OCI-LY7 (cell line): ENCODE results near the gene GATAD2A. TPM values are rescaled to one million over a fixed set of nuclear protein-coding genes. Genes with fewer than 3 reads are reported as not detected.
"Not testable (repeated sequence)": the region's sequence is repeated elsewhere in the genome, so short reads cannot be mapped to it uniquely, and the experiment has no call there.

ENCODE experiments used
- BruUV-seq: library from RNA; stranded (reverse); fragments of 400-500 nt; replicated peaks from 2 replicates; lab custom pipeline; 2021; lab: Mats Ljungman, UMichigan
- CTCF ChIA-PET: fragments of 300-600 bp; sonication (Branson Sonifier 250); formaldehyde crosslinking; loops from one replicate; lab custom pipeline; 2022; ENCODE audit warnings: antibody characterized with exemption; ENCODE audit not compliant: unreplicated experiment; lab: Charles Lee
- POLR2A ChIA-PET: fragments of 300-600 bp; sonication (Branson Sonifier 250); formaldehyde crosslinking; loops from one replicate; lab custom pipeline; 2022; ENCODE audit warnings: antibody characterized with exemption; lab: Charles Lee
- DNase-seq: peaks from one replicate; pipeline ENCODE4 v3.0.0-alpha.2; 2015; ENCODE audit warnings: low spot score
- H2AFZ ChIP-seq: fragments of 200-600 bp; sonication (generic), shearing (Covaris generic); 2 replicates; pipeline ENCODE4 v1.6.1; 2014; ENCODE audit warnings: mild to moderate bottlenecking, antibody characterized with exemption, low read length, moderate library complexity
- H3K27ac ChIP-seq: fragments of 200-600 bp; sonication (generic); 2 replicates; pipeline ENCODE4 v1.5.1; 2014; ENCODE audit warnings: mixed run types, low read depth, mild to moderate bottlenecking, moderate library complexity, low read length, inconsistent platforms; ENCODE audit not compliant: poor library complexity, severe bottlenecking
- H3K36me3 ChIP-seq: fragments of 200-600 bp; sonication (generic); 2 replicates; pipeline ENCODE4 v1.6.1; 2014; ENCODE audit warnings: mild to moderate bottlenecking, antibody characterized with exemption, low read length, moderate library complexity, mixed read lengths; ENCODE audit not compliant: insufficient read depth
- H3K4me1 ChIP-seq: fragments of 200-600 bp; sonication (generic); 2 replicates; pipeline ENCODE4 v1.5.1; 2014; ENCODE audit warnings: mild to moderate bottlenecking, low read length; ENCODE audit not compliant: insufficient read depth, poor library complexity, severe bottlenecking
- H3K4me2 ChIP-seq: fragments of 200-600 bp; sonication (generic); 2 replicates; pipeline ENCODE4 v1.6.1; 2014; ENCODE audit warnings: mild to moderate bottlenecking, low read length
- H3K4me3 ChIP-seq: fragments of 200-600 bp; sonication (generic); 2 replicates; pipeline ENCODE4 v1.5.1; 2014; ENCODE audit warnings: mild to moderate bottlenecking, low read depth, low read length; ENCODE audit not compliant: poor library complexity, severe bottlenecking
- H3K79me2 ChIP-seq: fragments of 200-600 bp; sonication (generic); 2 replicates; pipeline ENCODE4 v1.6.1; 2016; ENCODE audit warnings: low read depth, mild to moderate bottlenecking, low read length, moderate library complexity, mixed read lengths; ENCODE audit not compliant: insufficient read depth
- H3K9me2 ChIP-seq: fragments of 200-600 bp; sonication (generic); 2 replicates; pipeline ENCODE4 v1.6.1; 2016; ENCODE audit warnings: mild to moderate bottlenecking, low read length, mixed read lengths; ENCODE audit not compliant: insufficient read depth
- H3K9me3 ChIP-seq: fragments of 200-600 bp; sonication (generic); 2 replicates; pipeline ENCODE4 v1.6.1; 2014; ENCODE audit warnings: mild to moderate bottlenecking, mixed run types, low read length, mixed read lengths
- H4K20me1 ChIP-seq: fragments of 200-600 bp; sonication (generic); 2 replicates; pipeline ENCODE4 v1.6.1; 2014; ENCODE audit warnings: mild to moderate bottlenecking, antibody characterized with exemption, low read length, moderate library complexity, mixed read lengths; ENCODE audit not compliant: insufficient read depth
- CTCF ChIP-seq: fragments of 200-600 bp; sonication (generic); conservative IDR thresholded peaks from 2 replicates; pipeline ENCODE4 v1.5.1; 2014; ENCODE audit warnings: mild to moderate bottlenecking, antibody characterized with exemption, low read length, moderate library complexity, mixed read lengths
- EZH2phosphoT487 ChIP-seq: fragments of 200-600 bp; sonication (generic); IDR thresholded peaks from 2 replicates; pipeline ENCODE4 v1.6.1; 2018; ENCODE audit warnings: low read depth, borderline replicate concordance, mild to moderate bottlenecking, mixed run types, antibody characterized with exemption, low read length, moderate library complexity, mixed read lengths
- intact Hi-C: fragments of 100-400 bp; cut with micrococcal nuclease; formaldehyde crosslinking; loops from one replicate; pipeline ENCODE4 v1.10.0; 2022; ENCODE audit not compliant: unreplicated experiment
- total RNA-seq, 2 experiments: library from RNA; depleted of rRNA in 1 of 2; stranded (reverse); fragments of >200 nt in 1 of 2; shearing (Covaris generic) in 1 of 2; gene quantifications; 2 replicates each; pipeline ENCODE4 v1.2.3, GENCODE V29; 2014 to 2022

GATAD2A gene
- total RNA-seq, 2 experiments from 2014 or later = 62.8 to 156 TPM

GRCh38 chr19:19470579-19470978, 65.1 kb downstream of the GATAD2A start:
- CTCF ChIA-PET = no interaction called here
- Histone ChIP-seq H3K9me3 (peaks cover 25% of the 10 kb centered on the region), H3K4me2 (no peak overlapping the region), H4K20me1 (no peaks in the 10 kb centered on the region), H3K9me2 (no peaks in the 10 kb centered on the region), H3K79me2 (peaks cover 36% of the 10 kb centered on the region), H3K36me3 (peaks cover 87% of the 10 kb centered on the region), H3K4me1 (peaks cover 13% of the 10 kb centered on the region), H2AFZ (no peak overlapping the region), H3K4me3 (no peak overlapping the region), H3K27ac (no peak overlapping the region)
- no peak for TF ChIP-seq EZH2phosphoT487
- TF ChIP-seq CTCF = no peak
- no TSS peak for BruUV-seq
- intact Hi-C loops = loop anchor here (10.0 kb wide), 1 partner anchor 66 kb away; the partner anchor contains the start of gene GATAD2A
- POLR2A ChIA-PET = interaction anchor here (0.6 kb wide), 1 partner anchor 96 kb away, joined by 3 read pairs; no protein-coding TSS in a partner anchor
- DNase-seq = no peak

GRCh38 chr19:19471682-19472081, 66.2 kb downstream of the GATAD2A start:
- DNase-seq = peak; percentile 20
- Histone ChIP-seq H3K9me3 (peaks cover 25% of the 10 kb centered on the region), H4K20me1 (no peaks in the 10 kb centered on the region; the same call in 1 of the 2 replicates), H2AFZ (no peak overlapping the region), H3K4me1 (peaks cover 13% of the 10 kb centered on the region), H3K4me3 (no peak overlapping the region), H3K27ac (no peak overlapping the region), H3K79me2 (peaks cover 36% of the 10 kb centered on the region), H3K9me2 (no peaks in the 10 kb centered on the region), H3K4me2 (peak overlapping the region; percentile 13; the same call in 1 of the 2 replicates), H3K36me3 (peaks cover 87% of the 10 kb centered on the region)
- TF ChIP-seq CTCF (no peak), EZH2phosphoT487 (no peak)
- intact Hi-C loops = loop anchor here (10.0 kb wide), 1 partner anchor 67 kb away; the partner anchor contains the start of gene GATAD2A
- BruUV-seq = no TSS peak
- CTCF ChIA-PET = interaction anchor here (0.6 kb wide), 1 partner anchor 102 kb away, joined by 3 read pairs; no protein-coding TSS in a partner anchor
- POLR2A ChIA-PET = interaction anchor here (0.6 kb wide), 1 partner anchor 262 kb away, joined by 3 read pairs; no protein-coding TSS in a partner anchor

DNA sequence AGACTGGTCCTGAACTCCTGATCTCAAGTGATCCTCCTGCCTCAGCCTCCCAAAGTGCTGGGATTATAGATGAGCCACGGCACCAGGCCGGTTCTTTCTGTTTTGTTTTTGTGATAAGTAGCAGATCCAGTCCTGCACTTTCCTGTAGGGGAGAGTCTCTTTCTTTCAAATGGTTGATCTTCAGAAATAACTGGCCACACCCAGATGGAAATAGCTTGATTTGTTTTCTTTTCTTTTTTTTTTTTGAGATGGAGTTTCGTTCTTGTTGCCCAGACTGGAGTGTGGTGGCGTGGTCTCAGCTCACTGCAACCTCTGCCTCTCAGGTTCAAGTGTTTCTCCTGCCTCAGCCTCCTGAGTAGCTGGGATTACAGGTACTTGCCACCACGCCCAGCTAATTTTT, 66.6 kb downstream of the GATAD2A start:
- H2AFZ ChIP-seq, H3K27ac ChIP-seq, DNase-seq, H3K9me2 ChIP-seq, H3K4me3 ChIP-seq, BruUV-seq, H4K20me1 ChIP-seq: not testable (repeated sequence)
- Histone ChIP-seq H3K36me3 (peaks cover 84% of the 10 kb centered on the region), H3K4me2 (peak overlapping the region; percentile 13; the same call in 1 of the 2 replicates), H3K4me1 (peaks cover 13% of the 10 kb centered on the region), H3K79me2 (peaks cover 36% of the 10 kb centered on the region), H3K9me3 (peaks cover 25% of the 10 kb centered on the region)
- intact Hi-C loops = loop anchor here (10.0 kb wide), 1 partner anchor 67 kb away; the partner anchor contains the start of gene GATAD2A
- ChIA-PET POLR2A (interaction anchor here (1.2 kb wide), 1 partner anchor 14 kb away, joined by 4 read pairs; no protein-coding TSS in a partner anchor), CTCF (interaction anchor here (0.6 kb wide), 1 partner anchor 103 kb away, joined by 3 read pairs; no protein-coding TSS in a partner anchor)
